Nephron progenitor cell (in vitro differentiated cells): ENCODE results near the gene NGEF.

ENCODE experiments used
- DNase-seq: peaks from one replicate; pipeline ENCODE4 v3.0.0; 2021
- H3K27ac Mint-ChIP-seq: 2 replicates; pipeline ENCODE4 v1.8.0; 2021; ENCODE audit warnings: mild to moderate bottlenecking, moderate library complexity, mixed read lengths
- H3K27me3 Mint-ChIP-seq: 2 replicates; pipeline ENCODE4 v1.8.0; 2021; ENCODE audit warnings: mild to moderate bottlenecking, low read depth, mixed read lengths; ENCODE audit not compliant: poor library complexity
- H3K36me3 Mint-ChIP-seq: 2 replicates; pipeline ENCODE4 v1.8.0; 2021; ENCODE audit warnings: low read depth, mixed read lengths
- H3K4me1 Mint-ChIP-seq: 2 replicates; pipeline ENCODE4 v1.8.0; 2021; ENCODE audit warnings: mixed read lengths
- H3K4me3 Mint-ChIP-seq: 2 replicates; pipeline ENCODE4 v1.8.0; 2021; ENCODE audit warnings: mild to moderate bottlenecking, moderate library complexity, mixed read lengths
- H3K9me3 Mint-ChIP-seq: 2 replicates; pipeline ENCODE4 v1.8.0; 2021; ENCODE audit warnings: mild to moderate bottlenecking, moderate library complexity, mixed read lengths
- TF ChIP-seq, protein P1 (sequence below): fragments of 200-600 bp; sonication (generic); IDR thresholded peaks from 2 replicates; pipeline ENCODE4 v1.5.0; 2021; ENCODE audit warnings: antibody characterized with exemption

NGEF gene

DNA sequence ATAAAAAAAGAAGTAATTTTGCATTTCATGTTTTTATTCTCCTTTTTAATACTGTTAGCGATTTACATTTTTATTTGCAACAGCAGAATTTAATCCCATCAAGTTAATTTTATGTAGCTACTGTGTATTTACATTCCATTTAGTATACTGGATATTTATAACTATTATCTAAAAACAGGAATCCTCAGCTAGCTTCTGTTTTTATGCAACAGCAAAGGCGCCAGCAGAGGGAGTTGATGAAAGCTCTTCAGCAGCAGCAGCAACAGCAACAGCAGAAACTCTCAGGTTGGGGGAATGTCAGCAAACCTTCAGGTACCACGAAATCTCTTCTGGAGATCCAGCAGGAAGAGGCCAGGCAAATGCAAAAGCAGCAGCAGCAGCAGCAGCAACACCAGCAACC, 169.2 kb downstream of the NGEF start:
- DNase-seq, result no peak
- TF ChIP-seq, protein P1, sequence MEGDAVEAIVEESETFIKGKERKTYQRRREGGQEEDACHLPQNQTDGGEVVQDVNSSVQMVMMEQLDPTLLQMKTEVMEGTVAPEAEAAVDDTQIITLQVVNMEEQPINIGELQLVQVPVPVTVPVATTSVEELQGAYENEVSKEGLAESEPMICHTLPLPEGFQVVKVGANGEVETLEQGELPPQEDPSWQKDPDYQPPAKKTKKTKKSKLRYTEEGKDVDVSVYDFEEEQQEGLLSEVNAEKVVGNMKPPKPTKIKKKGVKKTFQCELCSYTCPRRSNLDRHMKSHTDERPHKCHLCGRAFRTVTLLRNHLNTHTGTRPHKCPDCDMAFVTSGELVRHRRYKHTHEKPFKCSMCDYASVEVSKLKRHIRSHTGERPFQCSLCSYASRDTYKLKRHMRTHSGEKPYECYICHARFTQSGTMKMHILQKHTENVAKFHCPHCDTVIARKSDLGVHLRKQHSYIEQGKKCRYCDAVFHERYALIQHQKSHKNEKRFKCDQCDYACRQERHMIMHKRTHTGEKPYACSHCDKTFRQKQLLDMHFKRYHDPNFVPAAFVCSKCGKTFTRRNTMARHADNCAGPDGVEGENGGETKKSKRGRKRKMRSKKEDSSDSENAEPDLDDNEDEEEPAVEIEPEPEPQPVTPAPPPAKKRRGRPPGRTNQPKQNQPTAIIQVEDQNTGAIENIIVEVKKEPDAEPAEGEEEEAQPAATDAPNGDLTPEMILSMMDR, result no peak
- Mint-ChIP-seq H3K27ac (peak overlapping the region; percentile 14), H3K9me3 (no peaks in the 10 kb centered on the region), H3K4me3 (no peak overlapping the region), H3K4me1 (peaks cover 5% of the 10 kb centered on the region), H3K27me3 (no peaks in the 10 kb centered on the region), H3K36me3 (peaks cover 75% of the 10 kb centered on the region)

DNA sequence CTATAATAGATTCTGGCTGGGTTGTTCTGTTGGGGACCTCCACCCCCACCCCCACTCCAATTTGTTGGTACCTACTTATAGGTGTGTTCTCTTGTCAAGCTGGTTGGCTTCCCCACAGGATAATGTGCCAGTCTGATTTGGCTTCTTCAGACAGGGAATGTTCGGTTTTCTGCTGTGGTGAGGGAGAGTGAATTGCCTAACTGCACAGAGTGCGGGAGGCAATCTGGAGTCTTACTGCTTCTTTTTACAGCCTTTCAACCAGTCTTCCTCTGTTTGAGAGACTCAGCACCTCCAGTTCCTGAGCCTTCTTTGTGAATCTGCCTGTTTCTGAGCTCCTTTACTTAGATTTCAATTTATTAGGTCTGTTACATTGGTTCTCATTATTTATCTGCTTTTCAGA, 170.4 kb downstream of the NGEF start:
- DNase-seq, result no peak
- Mint-ChIP-seq H3K4me1 (peaks cover 5% of the 10 kb centered on the region), H3K27ac (peak overlapping the region; percentile 91), H3K9me3 (no peaks in the 10 kb centered on the region), H3K27me3 (no peaks in the 10 kb centered on the region), H3K4me3 (no peak overlapping the region), H3K36me3 (peaks cover 76% of the 10 kb centered on the region)
- TF ChIP-seq, protein P1, result no peak

DNA sequence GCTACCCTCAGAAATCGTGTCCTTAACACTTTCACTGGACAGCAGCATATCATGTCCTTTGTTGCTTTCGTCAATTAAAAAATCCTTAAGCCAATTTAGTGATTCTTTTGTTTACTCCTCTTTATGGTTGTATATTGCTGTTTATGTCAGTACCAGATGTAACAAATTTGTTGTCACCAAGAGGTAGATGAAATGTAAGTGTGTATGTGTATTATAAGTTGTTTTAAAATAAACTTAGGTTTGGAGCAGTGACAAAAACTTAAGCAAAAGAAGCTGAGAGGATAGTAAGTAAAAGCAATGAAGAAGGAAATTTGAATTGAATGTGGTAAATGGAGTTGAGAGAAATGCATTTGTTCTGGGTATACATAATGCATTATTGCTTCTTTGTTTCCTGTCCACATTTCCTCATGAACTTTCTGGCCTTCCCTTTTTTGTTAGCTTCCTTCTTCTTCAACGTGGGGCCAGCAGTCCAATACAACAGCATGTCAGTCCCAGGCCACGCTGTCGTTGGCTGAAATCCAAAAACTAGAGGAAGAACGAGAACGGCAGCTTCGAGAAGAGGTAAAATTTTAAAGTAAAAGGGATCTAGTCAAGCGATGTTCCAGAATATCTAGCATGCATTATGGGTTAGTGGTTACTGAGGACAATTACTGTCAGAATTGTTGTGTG, 173.5 kb downstream of the NGEF start:
- Mint-ChIP-seq H3K27me3 (no peaks in the 10 kb centered on the region), H3K9me3 (no peaks in the 10 kb centered on the region), H3K27ac (peak overlapping the region; percentile 16), H3K4me1 (peaks cover 15% of the 10 kb centered on the region), H3K36me3 (peaks cover 78% of the 10 kb centered on the region), H3K4me3 (no peak overlapping the region)
- DNase-seq, result no peak
- TF ChIP-seq, protein P1, result no peak

DNA sequence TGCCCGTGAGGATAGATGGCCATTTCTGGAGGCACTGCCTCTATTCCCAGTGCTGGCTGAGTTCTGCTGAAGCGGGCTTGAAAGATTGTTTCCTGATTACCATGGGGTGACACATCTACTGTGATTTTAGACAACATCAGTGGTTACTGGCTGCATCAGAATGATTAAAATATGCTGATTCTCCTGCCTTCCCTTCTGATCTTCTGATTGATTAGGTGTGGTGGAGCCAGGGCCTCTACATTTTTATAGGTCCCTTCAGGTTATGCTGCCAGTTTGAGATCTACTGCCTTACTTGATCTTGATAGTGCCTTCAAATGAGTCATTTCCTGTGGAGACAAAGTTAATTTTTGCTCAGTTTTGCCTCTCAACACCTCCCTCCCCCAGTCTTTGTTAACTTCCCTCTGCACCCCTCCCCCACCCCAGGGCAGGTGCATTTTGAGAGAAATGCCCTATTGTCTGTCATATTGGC, 174.6 kb downstream of the NGEF start:
- TF ChIP-seq, protein P1, result no peak
- Mint-ChIP-seq H3K9me3 (no peaks in the 10 kb centered on the region), H3K27ac (peak overlapping the region; percentile 58), H3K4me3 (no peak overlapping the region), H3K27me3 (no peaks in the 10 kb centered on the region), H3K4me1 (peaks cover 15% of the 10 kb centered on the region), H3K36me3 (peaks cover 80% of the 10 kb centered on the region)
- no peak for DNase-seq

DNA sequence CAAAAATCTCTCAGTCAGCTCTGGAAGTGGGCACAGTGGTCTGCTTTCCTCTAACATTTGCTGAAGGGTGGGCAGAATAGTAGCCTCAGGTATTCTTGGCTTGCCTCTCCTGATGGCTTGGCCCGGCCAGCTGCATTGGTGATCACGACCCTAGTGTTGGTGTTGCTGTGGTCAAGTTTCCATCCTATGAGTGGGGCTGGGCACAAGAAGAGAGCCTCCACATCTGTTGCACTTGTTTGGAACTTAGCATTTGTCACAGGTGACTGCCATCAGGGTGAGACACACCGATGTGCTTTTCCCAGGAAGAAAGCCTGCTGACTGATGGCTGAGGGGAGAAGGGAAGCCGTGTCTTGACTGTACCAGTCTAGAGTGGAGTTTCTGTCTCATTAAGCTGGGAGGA, 176.1 kb downstream of the NGEF start:
- Mint-ChIP-seq H3K4me3 (no peak overlapping the region), H3K9me3 (no peaks in the 10 kb centered on the region), H3K36me3 (peaks cover 81% of the 10 kb centered on the region), H3K4me1 (peaks cover 10% of the 10 kb centered on the region), H3K27ac (peak overlapping the region; percentile 73), H3K27me3 (no peaks in the 10 kb centered on the region)
- DNase-seq, result no peak
- TF ChIP-seq, protein P1, result no peak

DNA sequence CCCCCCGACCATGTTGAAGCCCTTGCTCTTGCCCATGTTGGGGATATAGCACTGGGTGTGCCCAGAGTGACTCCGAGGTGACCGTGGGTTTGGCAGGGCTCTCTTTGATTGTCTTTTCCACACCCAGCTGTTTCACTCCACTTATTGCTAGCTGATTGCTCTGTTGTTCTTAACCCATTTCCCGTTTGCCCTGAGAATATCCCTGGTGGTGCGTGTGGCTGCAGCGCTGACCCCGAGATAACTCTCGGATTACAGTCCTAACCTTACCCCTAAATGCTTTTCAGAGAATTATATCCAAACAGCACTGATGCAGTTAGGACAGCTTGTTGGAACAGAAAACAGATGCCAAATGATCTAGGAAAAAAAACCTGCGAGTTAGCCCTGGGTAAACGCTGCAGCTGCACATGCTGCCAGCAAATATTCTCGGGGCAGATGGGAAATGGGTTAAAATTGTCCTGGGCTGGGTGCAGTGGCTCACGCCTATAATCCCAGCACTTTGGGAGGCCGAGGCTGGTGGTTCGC, 177.3 kb downstream of the NGEF start:
- Mint-ChIP-seq H3K4me1 (peaks cover 10% of the 10 kb centered on the region), H3K27ac (peak overlapping the region; percentile 74), H3K36me3 (peaks cover 81% of the 10 kb centered on the region), H3K27me3 (no peaks in the 10 kb centered on the region), H3K9me3 (no peaks in the 10 kb centered on the region), H3K4me3 (no peak overlapping the region)
- DNase-seq, result no peak
- TF ChIP-seq, protein P1, result no peak
